Measurements from ENCODE around the gene FCRLB.

The FCRLB gene

DNA sequence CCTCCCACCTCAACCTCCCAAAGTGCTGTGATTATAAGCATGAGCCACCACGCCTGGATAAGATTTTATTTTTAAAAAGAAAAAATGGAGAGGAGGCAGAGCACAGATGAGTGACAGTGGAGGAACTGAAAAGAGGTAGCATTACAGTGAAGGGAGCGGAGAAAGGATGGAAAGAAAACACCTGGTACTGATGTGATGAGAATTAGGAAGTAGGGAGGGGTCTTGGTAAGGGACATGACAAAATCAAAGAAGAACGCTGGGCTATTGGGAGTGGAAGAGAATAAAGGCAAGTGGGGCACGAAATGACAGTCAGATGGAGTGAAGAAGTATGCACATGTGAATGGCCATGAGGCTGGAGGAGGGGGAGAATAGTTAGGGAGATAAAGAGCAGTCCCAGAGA is 12.0 kb upstream of the FCRLB start:
- H3K79me2 ChIP-seq = no peaks in the 10 kb centered on the region
- no peak overlapping the region for H3K27ac ChIP-seq
- no peaks in the 10 kb centered on the region for H3K36me3 ChIP-seq (ENCODE audit: control insufficient read depth, insufficient read depth, low read length)
- no peaks in the 10 kb centered on the region for H3K9me3 ChIP-seq (ENCODE audit: control insufficient read depth, low read length)
- no peak overlapping the region for H3K4me2 ChIP-seq (ENCODE audit: low read length)
- TF ChIP-seq, protein P1, sequence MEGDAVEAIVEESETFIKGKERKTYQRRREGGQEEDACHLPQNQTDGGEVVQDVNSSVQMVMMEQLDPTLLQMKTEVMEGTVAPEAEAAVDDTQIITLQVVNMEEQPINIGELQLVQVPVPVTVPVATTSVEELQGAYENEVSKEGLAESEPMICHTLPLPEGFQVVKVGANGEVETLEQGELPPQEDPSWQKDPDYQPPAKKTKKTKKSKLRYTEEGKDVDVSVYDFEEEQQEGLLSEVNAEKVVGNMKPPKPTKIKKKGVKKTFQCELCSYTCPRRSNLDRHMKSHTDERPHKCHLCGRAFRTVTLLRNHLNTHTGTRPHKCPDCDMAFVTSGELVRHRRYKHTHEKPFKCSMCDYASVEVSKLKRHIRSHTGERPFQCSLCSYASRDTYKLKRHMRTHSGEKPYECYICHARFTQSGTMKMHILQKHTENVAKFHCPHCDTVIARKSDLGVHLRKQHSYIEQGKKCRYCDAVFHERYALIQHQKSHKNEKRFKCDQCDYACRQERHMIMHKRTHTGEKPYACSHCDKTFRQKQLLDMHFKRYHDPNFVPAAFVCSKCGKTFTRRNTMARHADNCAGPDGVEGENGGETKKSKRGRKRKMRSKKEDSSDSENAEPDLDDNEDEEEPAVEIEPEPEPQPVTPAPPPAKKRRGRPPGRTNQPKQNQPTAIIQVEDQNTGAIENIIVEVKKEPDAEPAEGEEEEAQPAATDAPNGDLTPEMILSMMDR (IDR thresholded peaks at IDR 0.05) = no peak
- no peaks in the 10 kb centered on the region for H3K27me3 ChIP-seq (ENCODE audit: control insufficient read depth, insufficient read depth, low read length)
- H3K4me1 ChIP-seq = no peaks in the 10 kb centered on the region
- H3K4me3 ChIP-seq (ENCODE audit: low read depth, low read length) = no peak overlapping the region
- no peak overlapping the region for H3K9ac ChIP-seq
- H2AFZ ChIP-seq = no peak overlapping the region

DNA sequence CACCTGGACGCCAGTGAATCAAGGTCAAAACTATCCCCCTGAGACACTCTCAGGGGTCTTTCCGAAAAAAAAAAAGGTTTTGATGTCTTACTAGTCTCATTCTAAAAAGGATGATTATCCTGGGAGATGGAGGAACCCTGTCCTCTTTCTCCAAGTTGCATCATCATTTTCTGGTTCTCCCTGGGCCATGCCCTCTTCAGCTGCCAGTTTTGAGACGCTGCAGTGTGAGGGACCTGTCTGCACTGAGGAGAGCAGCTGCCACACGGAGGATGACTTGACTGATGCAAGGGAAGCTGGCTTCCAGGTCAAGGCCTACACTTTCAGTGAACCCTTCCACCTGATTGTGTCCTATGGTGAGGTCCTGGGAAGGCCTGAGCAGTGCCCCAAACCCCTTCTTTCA is 10.8 kb upstream of the FCRLB start:
- Histone ChIP-seq H3K36me3 (ENCODE audit: control insufficient read depth, insufficient read depth, low read length) (no peaks in the 10 kb centered on the region), H3K4me1 (no peaks in the 10 kb centered on the region)

DNA sequence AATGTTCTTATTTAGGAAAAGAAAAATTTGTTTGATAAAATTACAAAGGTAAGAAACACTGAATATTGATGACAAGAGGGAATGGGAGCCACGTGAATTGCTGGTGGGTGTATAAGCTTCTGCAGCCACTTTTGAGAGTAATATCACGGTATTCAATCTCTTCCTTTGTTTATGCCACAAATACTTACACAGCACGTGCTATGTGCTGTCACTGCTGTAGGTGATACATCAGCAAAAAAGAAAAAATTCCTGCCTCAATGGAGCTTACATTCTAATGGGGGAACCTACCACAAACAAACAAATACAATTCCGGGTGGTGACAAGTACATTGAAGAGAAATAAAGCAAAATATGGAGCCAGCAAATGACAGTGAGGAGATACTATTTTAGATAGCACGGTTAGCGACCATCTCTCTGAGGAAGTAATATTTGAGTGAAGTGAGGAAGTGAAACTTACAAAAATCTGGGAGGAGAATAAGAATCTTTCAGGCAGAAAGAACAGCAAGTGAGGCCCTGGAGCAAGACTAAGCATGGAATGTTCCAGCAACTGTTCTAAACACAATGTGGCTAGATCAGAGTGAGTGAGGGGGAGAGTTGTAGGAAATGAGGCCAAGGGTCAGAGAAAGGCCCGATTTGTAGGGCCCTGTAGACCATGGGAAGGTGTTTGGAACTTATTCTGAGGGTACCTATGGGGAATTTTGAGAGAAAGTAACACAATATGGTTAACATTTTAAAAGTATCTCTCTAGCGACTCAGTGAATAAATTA is 2.6 kb upstream of the FCRLB start:
- no peak overlapping the region for H3K4me3 ChIP-seq (ENCODE audit: low read depth, low read length)
- no peaks in the 10 kb centered on the region for H3K27me3 ChIP-seq (ENCODE audit: control insufficient read depth, insufficient read depth, low read length)
- H3K9me3 ChIP-seq (ENCODE audit: control insufficient read depth, low read length) = no peaks in the 10 kb centered on the region
- no peaks in the 10 kb centered on the region for H3K4me1 ChIP-seq
- no peaks in the 10 kb centered on the region for H3K79me2 ChIP-seq
- no peak overlapping the region for H3K9ac ChIP-seq
- H3K36me3 ChIP-seq (ENCODE audit: control insufficient read depth, insufficient read depth, low read length) = no peaks in the 10 kb centered on the region
- no peak overlapping the region for H3K27ac ChIP-seq
- H3K4me2 ChIP-seq (ENCODE audit: low read length) = no peak overlapping the region
- H2AFZ ChIP-seq = no peak overlapping the region
- TF ChIP-seq, protein P1 (IDR thresholded peaks at IDR 0.05) = no peak

More for the DNA sequence above, 10.8 kb upstream of the FCRLB start:
- Histone ChIP-seq H3K27ac (no peak overlapping the region), H3K27me3 (ENCODE audit: control insufficient read depth, insufficient read depth, low read length) (no peaks in the 10 kb centered on the region), H2AFZ (no peak overlapping the region), H3K4me3 (ENCODE audit: low read depth, low read length) (no peak overlapping the region), H3K9me3 (ENCODE audit: control insufficient read depth, low read length) (no peaks in the 10 kb centered on the region), H3K79me2 (no peaks in the 10 kb centered on the region), H3K9ac (no peak overlapping the region), H3K4me2 (ENCODE audit: low read length) (no peak overlapping the region)
- TF ChIP-seq, protein P1 (IDR thresholded peaks at IDR 0.05) = no peak

DNA sequence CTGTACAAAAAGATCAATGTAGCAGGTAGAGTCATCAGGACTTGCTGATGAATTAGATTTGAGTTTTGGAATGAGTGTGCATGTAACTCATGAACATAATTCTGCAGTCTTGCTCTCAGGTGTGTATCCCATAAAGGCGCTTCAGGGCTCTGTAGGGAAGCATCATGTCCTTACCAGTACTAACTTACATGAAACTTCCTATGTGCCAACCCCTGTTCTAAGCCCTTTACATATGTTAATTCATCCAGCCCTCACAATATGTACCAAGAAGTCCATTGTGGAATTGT is 2.1 kb upstream of the FCRLB start:
- H3K9ac ChIP-seq = no peak overlapping the region
- H3K4me3 ChIP-seq (ENCODE audit: low read depth, low read length) = no peak overlapping the region
- no peak overlapping the region for H3K27ac ChIP-seq
- H3K79me2 ChIP-seq = no peaks in the 10 kb centered on the region
- no peaks in the 10 kb centered on the region for H3K27me3 ChIP-seq (ENCODE audit: control insufficient read depth, insufficient read depth, low read length)
- H3K4me2 ChIP-seq (ENCODE audit: low read length) = no peak overlapping the region
- H3K4me1 ChIP-seq = no peaks in the 10 kb centered on the region
- no peaks in the 10 kb centered on the region for H3K9me3 ChIP-seq (ENCODE audit: control insufficient read depth, low read length)
- TF ChIP-seq, protein P1 (IDR thresholded peaks at IDR 0.05) = no peak
- no peaks in the 10 kb centered on the region for H3K36me3 ChIP-seq (ENCODE audit: control insufficient read depth, insufficient read depth, low read length)
- no peak overlapping the region for H2AFZ ChIP-seq

DNA sequence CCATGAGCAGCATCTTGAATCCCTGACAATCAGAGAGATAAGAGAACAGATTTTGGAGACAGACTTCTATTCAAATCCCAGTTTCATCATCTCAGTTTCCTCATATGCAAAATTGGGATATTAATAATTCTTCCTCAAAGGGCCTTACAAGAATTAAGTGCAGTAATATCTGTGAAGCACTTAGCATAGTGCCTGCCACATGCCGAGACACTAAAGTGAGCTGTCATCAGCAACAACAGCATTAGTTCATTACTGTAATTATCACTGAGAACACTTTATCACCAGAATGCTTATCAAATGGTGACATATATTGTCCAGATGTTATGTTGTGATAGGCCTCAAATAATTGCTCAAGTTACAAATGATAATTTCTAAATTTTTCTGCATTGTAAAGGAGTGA is 922 bp upstream of the FCRLB start:
- no peaks in the 10 kb centered on the region for H3K36me3 ChIP-seq (ENCODE audit: control insufficient read depth, insufficient read depth, low read length)
- no peak overlapping the region for H3K9ac ChIP-seq
- TF ChIP-seq, protein P1 (IDR thresholded peaks at IDR 0.05) = no peak
- no peak overlapping the region for H3K4me2 ChIP-seq (ENCODE audit: low read length)
- no peaks in the 10 kb centered on the region for H3K27me3 ChIP-seq (ENCODE audit: control insufficient read depth, insufficient read depth, low read length)
- H3K4me3 ChIP-seq (ENCODE audit: low read depth, low read length) = no peak overlapping the region
- no peaks in the 10 kb centered on the region for H3K9me3 ChIP-seq (ENCODE audit: control insufficient read depth, low read length)
- no peak overlapping the region for H3K27ac ChIP-seq
- no peaks in the 10 kb centered on the region for H3K79me2 ChIP-seq
- no peak overlapping the region for H2AFZ ChIP-seq
- H3K4me1 ChIP-seq = no peaks in the 10 kb centered on the region

All from parathyroid adenoma (tissue), 2 donors.